Lower lobe of right lung (tissue), 2 donors: ENCODE results near the gene INHBE. TPM values are rescaled to one million over a fixed set of nuclear protein-coding genes. Genes with fewer than 3 reads are reported as not detected.
A peak's percentile ranks its signal among the peaks of the same experiment; 100 is the strongest.
"Not testable (repeated sequence)": the region's sequence is repeated elsewhere in the genome, so short reads cannot be mapped to it uniquely, and the experiment has no call there.

ENCODE experiments used
- ATAC-seq, 2 donors: fragments of 200-7000 bp; cut with Tn5 transposase; one replicate each; pipeline ENCODE4 v1.9.1; 2020 to 2022; ENCODE audit warnings: mild to moderate bottlenecking in 2 of 2, moderate library complexity in 2 of 2
- DNase-seq: peaks from one replicate; pipeline ENCODE4 v3.0.0-alpha.2; 2020
- H3K27ac ChIP-seq: fragments of 200-600 bp; one replicate; pipeline ENCODE4 v1.8.0; 2022
- H3K27me3 ChIP-seq: fragments of 200-600 bp; one replicate; pipeline ENCODE4 v1.8.0; 2022; ENCODE audit warnings: low read depth
- H3K36me3 ChIP-seq: fragments of 200-600 bp; one replicate; pipeline ENCODE4 v1.8.0; 2022; ENCODE audit warnings: mild to moderate bottlenecking
- H3K4me1 ChIP-seq: fragments of 200-600 bp; one replicate; pipeline ENCODE4 v1.8.0; 2022
- H3K4me3 ChIP-seq: fragments of 200-600 bp; one replicate; pipeline ENCODE4 v1.8.0; 2022; ENCODE audit warnings: mild to moderate bottlenecking
- H3K9me3 ChIP-seq: fragments of 200-600 bp; one replicate; pipeline ENCODE4 v1.8.0; 2022
- CTCF ChIP-seq: fragments of 200-600 bp; IDR thresholded peaks from one replicate; pipeline ENCODE4 v1.8.0; 2022; ENCODE audit warnings: antibody characterized with exemption, mild to moderate bottlenecking
- intact Hi-C: fragments of 100-400 bp; cut with DNase I; formaldehyde crosslinking; loops from one replicate; pipeline ENCODE4 v1.11.0; 2022
- total RNA-seq: library from RNA; stranded (reverse); fragmentation: NEBNext Ultra II Directional; extraction: Animal tissue kit (Norgen Biotek cat#: 25700); gene quantifications from one replicate; pipeline ENCODE4 v1.2.1, GENCODE V29; 2021
- donor health status: DM: no; HTN: yes; CAD: no; lungs with severe emphysema.

INHBE gene
- total RNA-seq, 1 donor from 2014 or later = not detected

GRCh38 chr12:57491393-57492280 is 36.5 kb downstream of the INHBE start:
- no peaks in the 10 kb centered on the region for H3K9me3 ChIP-seq
- peaks cover 15% of the 10 kb centered on the region for H3K4me1 ChIP-seq
- peaks cover 54% of the 10 kb centered on the region for H3K36me3 ChIP-seq
- DNase-seq = no peak
- no peak overlapping the region for H3K27ac ChIP-seq
- TF ChIP-seq CTCF = no peak
- intact Hi-C loops = no loop called here
- no peak for ATAC-seq
- no peaks in the 10 kb centered on the region for H3K27me3 ChIP-seq
- H3K4me3 ChIP-seq = no peak overlapping the region

- H3K4me1 ChIP-seq, H3K27ac ChIP-seq, intact Hi-C loops, H3K9me3 ChIP-seq, H3K27me3 ChIP-seq, H3K4me3 ChIP-seq, DNase-seq, ATAC-seq: not testable (repeated sequence)
- peaks cover 77% of the 10 kb centered on the region for H3K36me3 ChIP-seq
Observed at GRCh38 chr12:57495051-57495701, 40.1 kb downstream of the INHBE start.

DNA sequence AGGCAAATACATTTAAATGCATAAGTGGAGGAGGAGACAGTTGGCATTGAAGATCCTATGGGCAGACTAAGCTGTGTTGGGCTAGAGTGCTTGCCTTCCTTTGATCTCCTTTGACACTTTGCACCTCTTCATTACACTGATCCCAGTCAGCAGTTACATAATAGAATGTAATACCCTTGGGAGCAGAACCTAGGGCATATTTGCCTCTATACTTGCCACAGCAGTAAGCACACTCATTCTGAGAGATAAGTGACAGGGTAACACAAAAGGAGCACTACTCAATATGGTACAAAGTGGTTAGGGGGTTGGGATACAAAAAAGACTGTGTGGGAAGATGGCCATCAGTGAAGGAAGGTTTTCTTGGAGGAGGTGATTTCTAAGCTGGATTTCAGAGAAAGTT is 41.7 kb downstream of the INHBE start:
- peaks cover 77% of the 10 kb centered on the region for H3K36me3 ChIP-seq
- TF ChIP-seq CTCF = no peak
- no peak overlapping the region for H3K27ac ChIP-seq
- ATAC-seq = no peak
- no peaks in the 10 kb centered on the region for H3K4me1 ChIP-seq
- H3K27me3 ChIP-seq = no peaks in the 10 kb centered on the region
- intact Hi-C loops = no loop called here
- H3K4me3 ChIP-seq = no peak overlapping the region
- DNase-seq = no peak
- no peaks in the 10 kb centered on the region for H3K9me3 ChIP-seq

GRCh38 chr12:57497223-57498131 is 42.4 kb downstream of the INHBE start:
- peaks cover 77% of the 10 kb centered on the region for H3K36me3 ChIP-seq
- no peaks in the 10 kb centered on the region for H3K27me3 ChIP-seq
- intact Hi-C loops = no loop called here
- ATAC-seq (no peak), DNase-seq (no peak)
- H3K4me3 ChIP-seq = no peak overlapping the region
- H3K27ac ChIP-seq = no peak overlapping the region
- TF ChIP-seq CTCF = no peak
- no peaks in the 10 kb centered on the region for H3K9me3 ChIP-seq
- H3K4me1 ChIP-seq = no peaks in the 10 kb centered on the region

- Histone ChIP-seq H3K27ac (no peak overlapping the region), H3K27me3 (no peaks in the 10 kb centered on the region), H3K4me1 (no peaks in the 10 kb centered on the region), H3K4me3 (no peak overlapping the region), H3K9me3 (no peaks in the 10 kb centered on the region), H3K36me3 (peaks cover 78% of the 10 kb centered on the region)
- DNase-seq (no peak), ATAC-seq (peak in 1 of 2 donors; percentile 30)
- intact Hi-C loops = no loop called here
- TF ChIP-seq CTCF = no peak
Observed at GRCh38 chr12:57498132-57498502, 43.0 kb downstream of the INHBE start.
